Measurements from ENCODE around the gene PCDHGC5. TPM values are rescaled to one million over a fixed set of nuclear protein-coding genes. Genes with fewer than 3 reads are reported as not detected.
A peak's percentile ranks its signal among the peaks of the same experiment; 100 is the strongest.

Gene PCDHGC5
- total and polyA plus RNA-seq, 8 donors, result 0.09 to 0.98 (median 0.63) TPM

- no peaks in the 10 kb centered on the region for H3K9me3 ChIP-seq
- no peaks in the 10 kb centered on the region for H3K36me3 ChIP-seq
- peaks cover 0 to under 1% (median 0%) of the 10 kb centered on the region in 3 donors for H3K4me1 ChIP-seq
- H3K27me3 ChIP-seq, result no peaks in the 10 kb centered on the region
- intact Hi-C loops (cut with DNase I), result no loop called here
- no peak for FAIRE-seq
- H3K4me3 ChIP-seq, result no peak overlapping the region
- WGBS, 2 donors, result 73 to 76% methylated on average over 22 to 23 of the region's 23 CpGs
- ATAC-seq, result peak in 1 of 4 donors; percentile 5
- DNase-seq, result no peak
- H3K27ac ChIP-seq, result peak overlapping the region in 1 of 4 donors; percentile 51
- no peak for TF ChIP-seq CTCF (IDR thresholded peaks at IDR 0.05)
These were observed 20.1 kb downstream of the PCDHGC5 start for GRCh38 chr5:141508798-141509611.

GRCh38 chr5:141510160-141510559 is 21.3 kb downstream of the PCDHGC5 start:
- DNase-seq (no peak), FAIRE-seq (no peak), ATAC-seq (no peak)
- no peaks in the 10 kb centered on the region for H3K27me3 ChIP-seq
- H3K4me1 ChIP-seq, result peaks cover 0 to 3% (median 0%) of the 10 kb centered on the region in 3 donors
- H3K9me3 ChIP-seq, result no peaks in the 10 kb centered on the region
- no peak overlapping the region for H3K27ac ChIP-seq
- H3K4me3 ChIP-seq, result no peak overlapping the region
- TF ChIP-seq CTCF (IDR thresholded peaks at IDR 0.05), result no peak
- no peaks in the 10 kb centered on the region for H3K36me3 ChIP-seq
- 89 to 94% methylated on average over 9 of the region's 9 CpGs for WGBS, 2 donors
- intact Hi-C loops (cut with DNase I), result no loop called here

GRCh38 chr5:141510850-141511601 is 22.1 kb downstream of the PCDHGC5 start:
- TF ChIP-seq CTCF (IDR thresholded peaks at IDR 0.05), result no peak
- H3K4me3 ChIP-seq, result no peak overlapping the region
- no peaks in the 10 kb centered on the region for H3K27me3 ChIP-seq
- peaks cover 0 to 3% (median 0%) of the 10 kb centered on the region in 3 donors for H3K36me3 ChIP-seq
- no peak for ATAC-seq
- no peak overlapping the region for H3K27ac ChIP-seq
- DNase-seq, result no peak
- H3K4me1 ChIP-seq, result peaks cover 0 to 3% (median 0%) of the 10 kb centered on the region in 3 donors
- intact Hi-C loops (cut with DNase I), result no loop called here
- no peak for FAIRE-seq
- WGBS, 2 donors, result 92 to 94% methylated on average over 14 of the region's 14 CpGs
- H3K9me3 ChIP-seq, result no peaks in the 10 kb centered on the region

- FAIRE-seq (no peak), DNase-seq (no peak), ATAC-seq (no peak)
- 52 to 54% methylated on average over 4 of the region's 4 CpGs for WGBS, 2 donors
- no peaks in the 10 kb centered on the region for H3K9me3 ChIP-seq
- H3K27me3 ChIP-seq, result no peaks in the 10 kb centered on the region
- H3K4me3 ChIP-seq, result no peak overlapping the region
- peaks cover 0 to 11% (median 0%) of the 10 kb centered on the region in 3 donors for H3K36me3 ChIP-seq
- peak overlapping the region in 2 of 4 donors; percentile 54 to 62 for H3K27ac ChIP-seq
- intact Hi-C loops (cut with DNase I), result no loop called here
- peaks cover 0 to 3% (median 0%) of the 10 kb centered on the region in 3 donors for H3K4me1 ChIP-seq
- no peak for TF ChIP-seq CTCF (IDR thresholded peaks at IDR 0.05)
These were observed 23.0 kb downstream of the PCDHGC5 start for GRCh38 chr5:141511771-141512325.

Data from pancreas (tissue), 10 donors.